ENCODE measurements around the gene POLD1. TPM values are rescaled to one million over a fixed set of nuclear protein-coding genes. Genes with fewer than 3 reads are reported as not detected.

The POLD1 gene
- total RNA-seq, 1 donor from 2014 or later: 40.8 TPM

- no peak for DNase-seq
Observed at GRCh38 chr19:50419022-50419579, 35.0 kb downstream of the POLD1 start.

DNA sequence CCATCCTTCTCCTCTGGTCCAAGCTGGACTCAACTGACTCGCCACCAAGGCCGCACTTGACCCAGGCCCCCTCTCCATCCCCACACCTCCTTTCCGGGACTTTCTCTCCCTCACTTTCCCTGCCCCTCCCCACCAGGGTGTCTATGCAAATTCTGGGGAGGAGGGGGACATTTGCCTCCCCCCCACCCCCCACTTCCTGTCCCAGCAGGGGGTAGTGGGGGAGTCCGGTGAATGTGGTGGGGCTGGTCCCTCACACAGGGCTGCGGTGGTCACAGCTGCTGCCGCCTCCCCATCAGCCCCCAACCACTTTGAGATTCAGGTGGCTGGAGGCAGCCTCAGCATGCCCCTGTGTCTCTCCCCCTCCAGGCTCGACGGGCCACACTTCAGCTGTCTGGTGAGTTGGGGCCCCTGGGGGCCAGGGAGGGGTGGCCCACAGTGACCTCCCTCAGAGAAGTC lies 35.5 kb downstream of the POLD1 start:
- DNase-seq: no peak

- DNase-seq: no peak
Observed at GRCh38 chr19:50420127-50420526, 36.0 kb downstream of the POLD1 start.

GRCh38 chr19:50420808-50421207 lies 36.7 kb downstream of the POLD1 start:
- no peak for DNase-seq

DNA sequence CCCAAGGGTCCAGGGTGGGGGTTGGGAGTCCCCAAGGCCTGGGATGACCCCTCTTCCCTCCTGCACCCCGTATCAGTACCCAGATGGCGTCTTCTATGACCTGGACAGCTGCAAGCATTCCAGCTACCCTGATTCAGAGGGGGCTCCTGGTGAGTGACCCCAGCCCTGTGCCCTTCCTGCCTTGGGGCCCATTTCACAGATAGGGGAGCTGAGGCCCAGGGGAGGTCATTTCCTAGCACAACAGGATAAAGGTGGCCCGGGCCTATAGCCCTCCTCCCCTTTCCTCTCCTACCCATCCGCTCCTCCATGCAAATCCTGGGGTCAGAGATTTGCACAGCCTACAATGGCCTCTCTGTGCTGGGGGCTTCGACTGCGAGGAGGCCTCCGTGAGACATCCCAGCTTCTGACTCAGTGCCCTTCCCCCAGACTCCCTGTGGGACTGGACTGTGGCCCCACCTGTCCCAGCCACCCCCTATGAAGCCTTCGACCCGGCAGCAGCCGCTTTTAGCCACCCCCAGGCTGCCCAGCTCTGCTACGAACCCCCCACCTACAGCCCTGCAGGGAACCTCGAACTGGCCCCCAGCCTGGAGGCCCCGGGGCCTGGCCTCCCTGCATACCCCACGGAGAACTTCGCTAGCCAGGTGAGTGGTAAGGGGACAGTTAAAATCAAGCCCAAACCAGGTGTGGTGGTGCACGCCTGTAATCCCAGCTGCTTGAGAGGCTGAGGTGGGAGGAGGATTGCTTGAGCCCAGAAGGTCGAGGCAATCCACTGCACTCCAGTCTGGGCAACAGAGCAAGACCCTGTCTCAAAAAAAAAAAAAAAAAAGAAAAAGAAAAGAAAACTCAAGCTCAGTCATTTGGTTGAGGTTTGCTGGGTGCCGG lies 38.5 kb downstream of the POLD1 start:
- no peak for DNase-seq

GRCh38 chr19:50423279-50424113 lies 39.3 kb downstream of the POLD1 start:
- DNase-seq: no peak

DNA sequence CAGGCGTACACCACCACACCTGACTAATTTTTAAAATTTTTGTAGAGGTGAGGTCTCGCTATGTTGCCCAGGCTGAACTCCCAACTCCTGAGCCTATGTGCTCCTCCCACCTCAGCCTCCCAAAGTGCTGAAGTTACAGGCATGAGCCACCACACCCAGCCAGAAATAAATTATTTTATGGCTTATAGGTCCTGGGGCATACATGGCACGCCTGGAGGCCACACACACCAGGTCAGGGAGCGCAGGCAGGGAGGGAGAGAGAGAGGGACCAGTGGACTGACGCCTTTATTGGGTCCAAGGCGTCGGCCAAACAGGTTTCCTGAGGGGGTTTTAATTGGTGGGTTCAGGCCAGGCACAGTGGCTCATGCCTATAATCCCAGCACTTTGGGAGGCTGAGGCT lies 41.4 kb downstream of the POLD1 start:
- DNase-seq: no peak

GRCh38 chr19:50427318-50427925 lies 43.3 kb downstream of the POLD1 start:
- DNase-seq: no peak

DNA sequence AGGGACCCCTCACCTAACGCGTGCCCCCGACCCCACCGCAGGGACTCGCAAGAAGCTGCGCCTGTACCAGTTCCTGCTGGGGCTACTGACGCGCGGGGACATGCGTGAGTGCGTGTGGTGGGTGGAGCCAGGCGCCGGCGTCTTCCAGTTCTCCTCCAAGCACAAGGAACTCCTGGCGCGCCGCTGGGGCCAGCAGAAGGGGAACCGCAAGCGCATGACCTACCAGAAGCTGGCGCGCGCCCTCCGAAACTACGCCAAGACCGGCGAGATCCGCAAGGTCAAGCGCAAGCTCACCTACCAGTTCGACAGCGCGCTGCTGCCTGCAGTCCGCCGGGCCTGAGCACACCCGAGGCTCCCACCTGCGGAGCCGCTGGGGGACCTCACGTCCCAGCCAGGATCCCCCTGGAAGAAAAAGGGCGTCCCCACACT lies 43.9 kb downstream of the POLD1 start:
- DNase-seq: peak; percentile 64

DNA sequence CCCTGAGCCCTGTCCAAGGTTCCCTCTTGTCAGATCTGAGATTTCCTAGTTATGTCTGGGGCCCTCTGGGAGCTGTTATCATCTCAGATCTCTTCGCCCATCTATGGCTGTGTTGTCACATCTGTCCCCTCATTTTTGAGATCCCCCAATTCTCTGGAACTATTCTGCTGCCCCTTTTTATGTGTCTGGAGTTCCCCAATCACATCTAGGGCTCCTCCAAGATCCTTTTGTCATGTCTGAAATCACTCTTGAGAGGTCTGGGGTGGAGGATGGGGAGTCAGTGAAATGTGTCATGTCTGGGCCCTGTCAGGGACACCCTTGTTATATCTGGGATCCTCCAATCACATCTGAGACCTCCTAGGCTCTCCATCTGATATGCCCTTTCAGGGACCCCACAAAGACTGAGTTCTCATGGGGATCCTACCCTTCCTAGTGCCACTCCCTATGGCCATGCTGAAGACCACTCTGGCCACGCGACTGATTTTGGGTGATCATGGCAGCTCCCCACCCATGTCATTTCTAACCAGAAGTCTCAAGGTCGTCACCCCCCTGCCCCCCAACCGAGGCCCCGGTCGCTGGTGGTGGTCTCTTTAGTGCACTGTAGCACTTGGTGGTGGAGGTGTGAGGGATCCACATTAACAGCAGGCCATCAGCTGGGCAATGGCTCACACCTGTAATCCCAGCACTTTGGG lies 44.8 kb downstream of the POLD1 start:
- no peak for DNase-seq

DNA sequence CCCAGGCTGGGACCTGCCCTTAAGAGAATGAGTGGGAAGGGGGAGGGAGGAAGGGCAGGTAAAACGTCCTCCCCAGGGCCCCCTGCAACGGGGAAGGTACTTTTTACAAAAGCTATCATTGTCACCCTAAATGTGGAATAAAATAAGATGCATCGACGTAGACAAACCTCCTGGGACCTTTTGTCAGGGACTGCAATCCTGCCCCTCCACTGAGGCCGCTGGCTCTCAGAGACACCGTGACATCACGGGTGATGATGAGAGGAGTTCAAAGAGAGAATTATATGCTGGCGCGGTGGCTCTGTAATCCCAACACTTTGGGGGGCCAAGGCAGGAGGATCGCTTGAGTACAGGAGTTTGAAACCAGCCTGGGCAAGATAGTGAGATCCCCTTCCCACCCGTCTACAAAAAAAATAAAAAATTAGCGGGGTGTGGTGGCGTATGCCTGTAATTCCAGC lies 46.8 kb downstream of the POLD1 start:
- DNase-seq: no peak

- DNase-seq: peak; percentile 84
Observed at GRCh38 chr19:50431343-50432220, 47.4 kb downstream of the POLD1 start.

GRCh38 chr19:50432221-50433028 lies 48.3 kb downstream of the POLD1 start, which contains the start of gene MYBPC2:
Gene MYBPC2 (plus strand): TSS chr19:50432892. CDS start chr19:50432954, 62 bp downstream.
- no peak for DNase-seq

- DNase-seq: no peak
Observed at GRCh38 chr19:50433201-50434180, 49.3 kb downstream of the POLD1 start.

DNA sequence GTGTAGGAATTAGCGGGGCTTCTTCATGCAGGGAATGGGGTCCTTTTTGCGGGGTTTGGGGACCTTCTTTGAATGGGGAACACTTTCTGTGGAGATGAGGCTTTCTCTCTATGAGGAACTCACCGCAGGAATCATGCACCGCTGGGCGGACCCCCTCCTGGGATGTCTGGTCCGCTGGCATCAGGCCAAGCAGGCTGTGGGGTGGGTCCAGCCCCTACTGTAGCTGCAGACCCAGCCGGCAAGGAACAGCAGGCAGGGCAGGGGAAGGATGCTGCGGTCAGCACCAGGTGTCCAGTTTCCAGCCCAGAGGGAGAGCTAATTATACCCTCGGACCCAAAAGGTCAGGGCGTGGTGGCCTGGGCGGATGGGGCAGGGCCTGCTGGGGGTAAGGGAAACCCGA lies 50.4 kb downstream of the POLD1 start:
- no peak for DNase-seq

DNA sequence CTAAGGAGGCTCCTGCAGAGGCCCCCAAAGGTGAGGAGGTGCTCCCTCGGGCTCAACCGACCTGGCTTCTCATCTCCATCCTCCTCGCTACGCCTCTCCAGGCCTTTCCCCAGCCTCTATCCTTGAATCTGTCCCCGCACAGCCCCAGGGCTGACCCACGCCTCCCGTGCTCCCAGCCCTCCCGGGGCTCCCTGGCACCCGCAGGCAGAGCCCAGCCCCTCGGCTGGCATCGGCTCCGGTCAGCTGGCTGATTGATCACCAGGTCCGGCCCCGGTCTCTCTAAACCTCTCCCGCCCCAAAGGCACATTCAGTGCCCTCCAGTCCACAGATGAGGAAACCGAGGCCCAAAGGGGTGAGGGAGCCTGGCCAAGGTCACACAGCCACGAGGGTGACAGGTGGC lies 51.1 kb downstream of the POLD1 start:
- DNase-seq: no peak

- DNase-seq: no peak
Observed at GRCh38 chr19:50435627-50436026, 51.5 kb downstream of the POLD1 start.

- DNase-seq: no peak
Observed at GRCh38 chr19:50437862-50438449, 53.8 kb downstream of the POLD1 start.

Data from dermis blood vessel endothelial cell (primary cell).